ENCODE measurements around the gene POLR2A. TPM values are rescaled to one million over a fixed set of nuclear protein-coding genes. Genes with fewer than 3 reads are reported as not detected.

Gene POLR2A
- total RNA-seq, 1 donor = 74.1 TPM

DNA sequence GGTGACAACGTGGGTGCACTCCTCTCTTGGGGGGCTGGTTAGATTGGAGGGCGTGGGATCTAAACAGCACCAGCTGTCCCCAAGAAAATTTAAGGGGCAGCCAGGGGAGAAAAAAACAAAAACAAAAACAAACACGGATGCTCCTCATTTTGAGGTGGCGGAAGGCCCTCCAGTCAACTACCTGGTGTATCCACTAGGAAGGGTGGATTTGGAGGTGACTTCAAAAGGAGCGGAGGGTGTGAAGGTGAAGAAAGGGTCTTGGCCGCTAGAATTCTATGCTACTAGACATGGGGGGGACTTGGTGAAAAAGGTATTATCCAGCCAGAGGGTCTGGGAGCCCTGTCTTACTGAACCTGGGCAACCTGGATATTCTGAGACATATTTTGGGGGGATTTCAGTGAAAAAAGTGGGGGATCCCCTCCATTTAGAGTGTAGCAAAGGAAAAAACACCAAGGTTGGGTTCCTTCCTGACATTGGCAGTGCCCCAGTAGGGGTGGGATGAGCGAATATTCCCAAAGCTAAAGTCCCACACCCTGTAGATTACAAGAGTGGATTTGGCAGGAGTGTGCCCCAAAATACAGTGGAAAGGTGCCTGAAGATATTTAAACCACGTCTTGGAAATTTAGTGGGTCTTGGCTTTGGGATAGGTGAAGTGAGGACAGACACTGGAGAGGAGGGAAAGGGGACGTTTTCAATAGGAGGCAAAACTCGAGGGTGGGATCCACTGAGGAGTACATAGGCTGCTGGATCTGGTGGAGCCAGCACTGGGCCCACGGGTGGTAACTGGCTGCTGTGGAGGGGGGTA, 45.3 kb upstream of the POLR2A start:
- peak overlapping the region; percentile 17 for H3K4me3 ChIP-seq (ENCODE audit: low read depth, low read length)
- DNase-seq (ENCODE audit: low read depth) = no peak
- no peak for TF ChIP-seq CTCF (IDR thresholded peaks at IDR 0.05; ENCODE audit: insufficient read depth, low read length)

DNA sequence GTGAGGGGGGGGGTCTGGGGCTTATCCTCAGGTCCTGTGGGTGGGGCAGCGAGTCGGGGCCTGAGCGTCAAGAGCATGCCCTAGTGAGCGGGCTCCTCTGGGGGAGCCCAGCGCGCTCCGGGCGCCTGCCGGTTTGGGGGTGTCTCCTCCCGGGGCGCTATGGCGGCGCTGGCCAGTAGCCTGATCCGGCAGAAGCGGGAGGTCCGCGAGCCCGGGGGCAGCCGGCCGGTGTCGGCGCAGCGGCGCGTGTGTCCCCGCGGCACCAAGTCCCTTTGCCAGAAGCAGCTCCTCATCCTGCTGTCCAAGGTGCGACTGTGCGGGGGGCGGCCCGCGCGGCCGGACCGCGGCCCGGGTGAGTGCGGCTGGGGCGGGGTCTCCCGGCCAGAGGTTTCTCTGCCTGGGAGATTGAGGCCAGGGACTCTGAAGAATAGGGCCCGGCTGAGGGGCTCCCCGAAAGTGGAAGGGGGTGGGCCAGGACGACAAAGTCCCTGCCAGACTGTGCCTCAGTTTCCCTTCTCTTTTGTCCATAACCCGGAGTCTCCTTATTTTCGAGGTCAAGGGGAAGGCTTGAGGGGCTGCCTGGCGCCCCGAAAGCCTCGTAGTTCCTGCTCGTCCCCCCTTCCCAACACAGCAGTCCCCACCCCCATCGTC, 44.6 kb upstream of the POLR2A start, which contains the start of gene FGF11:
Gene FGF11 (plus strand): TSS at position 51 of the 651 bp plus-strand sequence. CDS start 109 bp downstream, at position 160.
- no peak for DNase-seq (ENCODE audit: low read depth)
- no peak for TF ChIP-seq CTCF (IDR thresholded peaks at IDR 0.05; ENCODE audit: insufficient read depth, low read length)
- H3K4me3 ChIP-seq (ENCODE audit: low read depth, low read length) = peak within 1 kb of the TSS; percentile 57

GRCh38 chr17:7440113-7440833, 43.9 kb upstream of the POLR2A start:
- no peak for TF ChIP-seq CTCF (IDR thresholded peaks at IDR 0.05; ENCODE audit: insufficient read depth, low read length)
- DNase-seq (ENCODE audit: low read depth) = peak; percentile 22
- H3K4me3 ChIP-seq (ENCODE audit: low read depth, low read length) = peak overlapping the region; percentile 57

GRCh38 chr17:7440834-7441195, 43.4 kb upstream of the POLR2A start:
- H3K4me3 ChIP-seq (ENCODE audit: low read depth, low read length) = no peak overlapping the region
- TF ChIP-seq CTCF (IDR thresholded peaks at IDR 0.05; ENCODE audit: insufficient read depth, low read length) = peak; percentile 23
- DNase-seq (ENCODE audit: low read depth) = peak; percentile 22

GRCh38 chr17:7441266-7441665, 42.9 kb upstream of the POLR2A start:
- no peak for TF ChIP-seq CTCF (IDR thresholded peaks at IDR 0.05; ENCODE audit: insufficient read depth, low read length)
- DNase-seq (ENCODE audit: low read depth) = peak; percentile 25
- no peak overlapping the region for H3K4me3 ChIP-seq (ENCODE audit: low read depth, low read length)

- TF ChIP-seq CTCF (IDR thresholded peaks at IDR 0.05; ENCODE audit: insufficient read depth, low read length) = no peak
- no peak overlapping the region for H3K4me3 ChIP-seq (ENCODE audit: low read depth, low read length)
- DNase-seq (ENCODE audit: low read depth) = no peak
These were observed 42.0 kb upstream of the POLR2A start for GRCh38 chr17:7442142-7442541.

Data from fibroblast of the aortic adventitia (primary cell).